HG02759 (cell line): Measurements from ENCODE around the gene PLXND1.
"Not testable (repeated sequence)": the region's sequence is repeated elsewhere in the genome, so short reads cannot be mapped to it uniquely, and the experiment has no call there.

ENCODE experiments used
- ATAC-seq: cut with Tn5 transposase; IDR thresholded peaks from one replicate; pipeline ENCODE4 v1.9.1; 2021; ENCODE audit warnings: mild to moderate bottlenecking, moderate library complexity; ENCODE audit not compliant: unreplicated experiment

PLXND1 gene

GRCh38 chr3:129614927-129615363, 8.5 kb upstream of the PLXND1 start:
- ATAC-seq, result no peak

DNA sequence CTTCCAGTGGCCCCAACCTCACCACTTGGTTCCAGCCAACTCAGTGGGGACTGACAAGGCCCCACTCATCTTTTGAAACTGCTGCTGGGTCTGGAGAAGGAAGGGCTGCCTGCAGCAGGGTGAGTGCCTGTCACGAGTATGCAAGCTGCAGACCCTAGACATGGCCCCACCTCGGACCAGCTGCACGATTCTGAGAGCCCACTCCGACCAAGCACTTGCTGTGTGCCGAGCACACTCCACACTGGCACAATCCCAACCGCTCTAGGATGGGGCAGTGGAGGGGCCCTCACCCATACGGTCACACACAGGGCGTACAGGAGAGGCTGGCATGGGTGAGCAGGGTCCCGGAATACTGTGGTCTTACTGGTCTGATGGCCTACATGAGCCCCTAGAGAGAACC, 8.0 kb upstream of the PLXND1 start:
- no peak for ATAC-seq

GRCh38 chr3:129613367-129613740, 6.9 kb upstream of the PLXND1 start:
- no peak for ATAC-seq

DNA sequence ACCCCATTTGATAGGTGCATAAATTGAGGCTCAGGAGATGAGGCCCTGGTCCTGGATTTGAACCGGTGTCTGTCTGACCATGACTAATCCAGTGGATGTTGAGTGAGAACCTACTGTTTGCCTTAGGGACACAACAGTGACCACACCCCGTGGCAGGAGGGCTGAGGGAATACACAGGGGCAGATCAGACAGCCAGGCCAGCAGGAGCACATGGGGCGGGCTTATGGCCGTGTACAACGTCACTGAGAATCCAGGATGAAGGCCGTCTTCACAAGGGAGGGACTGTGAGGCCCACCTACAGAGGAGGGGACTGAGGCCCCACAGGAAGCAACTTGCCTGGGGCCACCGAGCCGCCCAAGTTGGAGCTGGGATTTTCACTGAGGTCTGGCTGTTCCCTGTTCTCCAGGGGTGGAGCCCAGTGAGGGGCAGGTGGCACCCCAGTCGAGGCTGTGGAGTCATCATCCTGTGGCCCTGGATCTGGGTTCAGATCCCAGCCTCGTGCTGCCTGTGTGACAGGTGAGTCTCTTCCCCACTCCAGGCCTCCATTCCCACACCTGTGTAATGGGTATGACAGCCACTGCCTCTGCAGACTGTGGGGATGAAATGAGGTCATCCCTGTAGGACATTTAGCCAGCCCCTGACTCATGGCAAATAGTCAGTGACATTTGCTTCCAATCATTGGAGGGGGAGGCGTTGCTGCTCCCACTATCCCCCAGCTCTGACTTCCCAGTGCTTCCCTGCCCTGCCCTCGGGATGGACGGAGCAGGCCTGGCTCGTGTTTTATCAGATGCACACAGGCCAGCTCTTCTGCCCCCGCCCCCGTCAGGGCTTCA, 6.3 kb upstream of the PLXND1 start:
- no peak for ATAC-seq

- no peak for ATAC-seq
These were observed 5.5 kb upstream of the PLXND1 start for GRCh38 chr3:129611812-129612533.

GRCh38 chr3:129611446-129611800, 4.9 kb upstream of the PLXND1 start:
- ATAC-seq, result no peak

DNA sequence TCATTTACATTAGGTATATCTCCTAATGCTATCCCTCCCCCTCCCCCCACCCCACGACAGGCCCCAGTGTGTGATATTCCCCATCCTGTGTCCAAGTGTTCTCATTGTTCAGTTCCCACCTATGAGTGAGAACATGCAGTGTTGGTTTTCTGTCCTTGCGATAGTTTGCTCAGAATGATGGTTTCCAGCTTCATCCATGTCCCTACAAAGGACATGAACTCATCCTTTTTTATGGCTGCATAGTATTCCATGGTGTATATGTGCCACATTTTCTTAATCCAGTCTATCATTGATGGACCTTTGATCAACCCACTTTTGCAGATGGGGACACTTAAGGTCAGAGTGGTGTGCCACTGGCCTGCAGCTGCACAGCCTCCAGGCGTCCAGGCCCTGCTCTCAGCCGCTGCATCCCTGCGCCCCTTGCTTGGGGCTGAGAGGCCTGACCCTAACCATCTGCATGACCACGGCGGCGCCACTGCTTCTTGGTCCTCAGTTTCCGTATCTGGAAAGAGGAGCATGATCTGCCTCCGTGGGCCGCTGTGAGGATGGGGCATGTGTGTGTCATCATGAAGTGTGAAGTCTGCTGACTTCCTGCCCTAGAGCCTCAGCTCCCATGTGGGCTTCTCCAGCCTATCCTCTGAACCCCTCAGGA, 4.4 kb upstream of the PLXND1 start:
- ATAC-seq, result not testable (repeated sequence)

GRCh38 chr3:129610276-129610675, 3.8 kb upstream of the PLXND1 start:
- no peak for ATAC-seq

- ATAC-seq, result no peak
These were observed 3.2 kb upstream of the PLXND1 start for GRCh38 chr3:129609591-129610182.

- ATAC-seq, result no peak
These were observed 2.6 kb upstream of the PLXND1 start for GRCh38 chr3:129608936-129609590.

GRCh38 chr3:129608087-129608935, 1.8 kb upstream of the PLXND1 start:
- ATAC-seq, result no peak

- ATAC-seq, result no peak
These were observed 1.1 kb upstream of the PLXND1 start for GRCh38 chr3:129607391-129608068.

GRCh38 chr3:129605922-129606635, 397 bp downstream of the PLXND1 start:
- peak; percentile 13 for ATAC-seq

DNA sequence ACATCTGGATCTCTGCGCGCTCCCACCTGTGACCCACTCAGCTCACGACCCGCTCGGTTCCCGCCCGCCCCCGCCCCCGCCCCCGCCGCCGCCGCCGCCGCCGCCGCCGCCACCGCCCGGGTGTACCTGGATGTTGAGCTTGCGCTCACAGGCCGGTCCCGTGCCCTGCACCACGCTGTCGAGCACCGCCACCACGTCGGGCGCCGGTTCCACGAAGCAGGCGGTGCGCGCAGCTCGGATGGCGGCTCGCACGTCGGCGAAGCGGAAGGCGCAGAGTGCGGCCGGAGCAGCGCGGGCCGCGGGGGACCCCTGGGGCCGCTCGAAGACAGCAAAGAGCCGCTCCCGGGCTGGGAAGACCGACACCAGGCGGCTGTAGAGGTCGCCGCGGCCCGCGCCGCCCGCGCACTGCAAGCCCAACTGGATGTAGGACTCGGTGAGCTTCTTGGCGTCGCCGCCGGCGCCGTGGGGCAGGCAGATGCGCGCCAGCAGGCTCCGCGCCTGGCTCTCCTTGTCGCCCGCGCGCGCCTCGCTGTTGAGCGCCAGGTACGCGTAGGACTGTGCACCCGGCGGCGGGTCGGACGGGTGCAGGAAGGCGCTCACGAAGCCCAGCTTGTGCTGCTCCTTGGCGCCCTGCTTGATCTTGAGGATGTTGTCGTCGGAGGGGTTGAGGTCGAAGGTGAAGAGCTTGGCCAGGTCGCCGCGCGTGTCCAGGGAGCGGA, 1.1 kb downstream of the PLXND1 start:
- ATAC-seq, result peak; percentile 26

DNA sequence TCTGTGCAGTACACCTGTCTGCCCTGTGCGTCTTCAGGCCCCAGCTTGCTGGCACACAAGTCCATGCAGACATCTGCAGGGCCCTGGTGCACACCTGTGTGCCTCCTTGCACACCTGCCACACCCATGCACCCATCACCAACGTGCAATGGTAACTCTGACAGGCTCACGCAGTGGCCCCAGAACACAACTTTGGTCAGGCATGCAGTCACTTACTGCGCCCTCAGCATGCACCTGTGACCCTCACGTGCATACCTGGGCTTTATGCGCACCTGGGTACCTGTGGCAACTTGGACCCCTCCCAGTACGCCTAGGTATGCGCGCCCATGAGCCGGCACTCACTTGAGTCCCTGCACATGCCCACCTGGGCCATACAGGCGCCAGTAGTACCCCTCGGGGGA, 1.7 kb downstream of the PLXND1 start:
- no peak for ATAC-seq

GRCh38 chr3:129603991-129604749, 2.3 kb downstream of the PLXND1 start:
- ATAC-seq, result no peak

DNA sequence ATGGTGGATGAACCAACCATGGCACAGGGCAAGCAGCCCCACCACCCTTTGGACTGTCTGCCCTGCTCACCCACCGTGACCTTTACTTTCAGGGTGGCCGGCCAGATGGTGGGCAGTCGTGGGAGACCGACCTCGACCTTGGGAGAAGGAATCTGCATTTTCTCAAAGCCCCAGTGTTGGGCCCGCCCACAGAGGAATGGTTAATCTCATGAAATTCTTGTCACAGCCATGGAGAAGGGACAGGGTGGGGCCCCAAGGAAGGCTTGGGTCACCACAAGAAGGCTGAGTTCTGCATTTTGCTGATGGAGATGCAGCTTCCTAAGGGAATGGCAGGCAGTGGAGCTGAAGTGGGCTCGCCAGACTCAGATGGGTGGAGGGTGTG, 2.9 kb downstream of the PLXND1 start:
- ATAC-seq, result no peak
